Astrocyte of the cerebellum (primary cell): ENCODE data around the gene TFB1M.
A peak's percentile ranks its signal among the peaks of the same experiment; 100 is the strongest.

Experiments used
- DNase-seq: peaks from one replicate; pipeline ENCODE4 v3.0.0-alpha.2; 2011; ENCODE audit warnings: low read depth
- H3K4me3 ChIP-seq: 2 replicates; pipeline ENCODE4 v1.5.1; 2011; ENCODE audit warnings: mild to moderate bottlenecking, low read depth, low read length, moderate library complexity
- CTCF ChIP-seq: IDR thresholded peaks from 2 replicates; pipeline ENCODE4 v1.5.1; 2012; ENCODE audit warnings: low read length, low read depth, moderate library complexity, mild to moderate bottlenecking; ENCODE audit errors: missing control alignments
- in situ Hi-C: cut with HindIII; loops from 2 replicates; pipeline ENCODE4 v1.10.0; 2017; ENCODE audit warnings: low sequenced_read_pairs

The TFB1M gene

GRCh38 chr6:155329460-155330132, 15.3 kb upstream of the TFB1M start:
- no peak for TF ChIP-seq CTCF
- DNase-seq = no peak
- H3K4me3 ChIP-seq = no peak overlapping the region
- in situ Hi-C loops = no loop called here

GRCh38 chr6:155328539-155329459, 14.5 kb upstream of the TFB1M start:
- no peak for DNase-seq
- no peak overlapping the region for H3K4me3 ChIP-seq
- TF ChIP-seq CTCF = no peak
- in situ Hi-C loops = no loop called here

DNA sequence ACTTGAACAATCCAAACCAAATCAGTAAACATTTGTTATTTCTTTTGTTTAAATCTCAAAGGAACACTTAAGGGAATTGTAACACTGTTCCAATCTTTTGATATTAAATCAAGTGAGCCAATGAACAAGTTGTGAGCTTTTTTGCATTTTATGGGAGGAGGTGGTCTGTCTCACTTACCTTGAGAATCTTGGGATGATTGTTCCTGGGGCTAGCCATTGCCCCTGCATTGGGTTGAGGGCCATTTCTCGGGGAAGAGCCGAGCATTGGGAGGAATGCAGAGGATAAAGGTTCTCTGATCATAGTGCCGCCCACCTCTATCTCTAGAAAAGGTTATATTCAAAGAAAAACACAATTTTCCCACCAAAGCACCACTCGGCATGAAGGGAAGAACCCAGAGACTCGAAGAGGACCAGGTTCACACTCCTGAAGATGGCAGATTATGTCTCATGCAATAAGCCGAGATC, 13.8 kb upstream of the TFB1M start:
- H3K4me3 ChIP-seq = no peak overlapping the region
- in situ Hi-C loops = no loop called here
- TF ChIP-seq CTCF = no peak
- no peak for DNase-seq

GRCh38 chr6:155327326-155328073, 13.2 kb upstream of the TFB1M start:
- no peak overlapping the region for H3K4me3 ChIP-seq
- peak; percentile 58 for DNase-seq
- TF ChIP-seq CTCF = peak; percentile 67
- in situ Hi-C loops = no loop called here

- in situ Hi-C loops = no loop called here
- H3K4me3 ChIP-seq = no peak overlapping the region
- DNase-seq = no peak
- TF ChIP-seq CTCF = no peak
Observed at GRCh38 chr6:155325700-155326516, 11.6 kb upstream of the TFB1M start.
